Endothelial cell of hepatic sinusoid (primary cell): Measurements from ENCODE around the gene KLK1.
"Not testable (repeated sequence)": the region's sequence is repeated elsewhere in the genome, so short reads cannot be mapped to it uniquely, and the experiment has no call there.

Source experiments
- in situ Hi-C: cut with HindIII; loops from 2 replicates; pipeline ENCODE4 v1.10.0; 2017; ENCODE audit warnings: low sequenced_read_pairs

Gene KLK1

GRCh38 chr19:50817941-50818858 is 5.4 kb downstream of the KLK1 start:
- in situ Hi-C loops = no loop called here

GRCh38 chr19:50815439-50815838 is 8.1 kb downstream of the KLK1 start:
- in situ Hi-C loops = no loop called here

GRCh38 chr19:50814883-50815282 is 8.7 kb downstream of the KLK1 start:
- in situ Hi-C loops = no loop called here

GRCh38 chr19:50812474-50812873 is 11.1 kb downstream of the KLK1 start:
- in situ Hi-C loops = no loop called here

- in situ Hi-C loops = not testable (repeated sequence)
Observed at GRCh38 chr19:50811622-50812238, 11.9 kb downstream of the KLK1 start.

GRCh38 chr19:50808856-50809255 is 14.7 kb downstream of the KLK1 start:
- in situ Hi-C loops = no loop called here

- in situ Hi-C loops = no loop called here
Observed at GRCh38 chr19:50804420-50805272, 18.9 kb downstream of the KLK1 start.

GRCh38 chr19:50803633-50804419 is 19.8 kb downstream of the KLK1 start:
- in situ Hi-C loops = no loop called here

- in situ Hi-C loops = no loop called here
Observed at GRCh38 chr19:50801107-50801506, 22.5 kb downstream of the KLK1 start.

- in situ Hi-C loops = no loop called here
Observed at GRCh38 chr19:50799547-50799851, 24.1 kb downstream of the KLK1 start.

- in situ Hi-C loops = no loop called here
Observed at GRCh38 chr19:50798659-50799546, 24.7 kb downstream of the KLK1 start.

GRCh38 chr19:50797781-50798658 is 25.6 kb downstream of the KLK1 start:
- in situ Hi-C loops = no loop called here

GRCh38 chr19:50797429-50797780 is 26.2 kb downstream of the KLK1 start:
- in situ Hi-C loops = no loop called here

GRCh38 chr19:50796634-50797428 is 26.8 kb downstream of the KLK1 start:
- in situ Hi-C loops = no loop called here

GRCh38 chr19:50796128-50796633 is 27.4 kb downstream of the KLK1 start:
- in situ Hi-C loops = no loop called here

GRCh38 chr19:50795664-50796073 is 27.9 kb downstream of the KLK1 start:
- in situ Hi-C loops = no loop called here

GRCh38 chr19:50794876-50795663 is 28.5 kb downstream of the KLK1 start:
- in situ Hi-C loops = no loop called here
